Mucosa of rectum (tissue), 2 donors: ENCODE results near the gene AKAP7.
A peak's percentile ranks its signal among the peaks of the same experiment; 100 is the strongest.

Experiments
- H3K27ac ChIP-seq, 2 donors: one replicate each; pipeline ENCODE4 v1.7.0; 2013; ENCODE audit warnings: inconsistent platforms in 2 of 2, low read depth in 2 of 2, low read length in 2 of 2
- H3K27me3 ChIP-seq, 2 donors: one replicate each; pipeline ENCODE4 v1.7.0; 2013; ENCODE audit warnings: low read length in 2 of 2; ENCODE audit not compliant: control insufficient read depth in 2 of 2, insufficient read depth in 2 of 2
- H3K36me3 ChIP-seq, 2 donors: one replicate each; pipeline ENCODE4 v1.7.0; 2013; ENCODE audit warnings: low read length in 2 of 2; ENCODE audit not compliant: control insufficient read depth in 2 of 2, insufficient read depth in 2 of 2
- H3K4me1 ChIP-seq, 2 donors: one replicate each; pipeline ENCODE4 v1.7.0; 2013; ENCODE audit warnings: low read length in 2 of 2, mild to moderate bottlenecking in 1 of 2; ENCODE audit not compliant: control insufficient read depth in 2 of 2, insufficient read depth in 2 of 2
- H3K4me3 ChIP-seq, 2 donors: one replicate each; pipeline ENCODE4 v1.7.0; 2013; ENCODE audit warnings: low read length in 2 of 2
- H3K9ac ChIP-seq, 2 donors: one replicate each; pipeline ENCODE4 v1.7.0; 2013; ENCODE audit warnings: low read length in 2 of 2, low read depth in 1 of 2, mild to moderate bottlenecking in 1 of 2
- H3K9me3 ChIP-seq, 2 donors: one replicate each; pipeline ENCODE4 v1.7.0; 2013; ENCODE audit warnings: low read length in 2 of 2; ENCODE audit not compliant: control insufficient read depth in 2 of 2
- donor health status: healthy.
- donor health status: Normal muscosa, but diverticular disease.

AKAP7 gene

DNA sequence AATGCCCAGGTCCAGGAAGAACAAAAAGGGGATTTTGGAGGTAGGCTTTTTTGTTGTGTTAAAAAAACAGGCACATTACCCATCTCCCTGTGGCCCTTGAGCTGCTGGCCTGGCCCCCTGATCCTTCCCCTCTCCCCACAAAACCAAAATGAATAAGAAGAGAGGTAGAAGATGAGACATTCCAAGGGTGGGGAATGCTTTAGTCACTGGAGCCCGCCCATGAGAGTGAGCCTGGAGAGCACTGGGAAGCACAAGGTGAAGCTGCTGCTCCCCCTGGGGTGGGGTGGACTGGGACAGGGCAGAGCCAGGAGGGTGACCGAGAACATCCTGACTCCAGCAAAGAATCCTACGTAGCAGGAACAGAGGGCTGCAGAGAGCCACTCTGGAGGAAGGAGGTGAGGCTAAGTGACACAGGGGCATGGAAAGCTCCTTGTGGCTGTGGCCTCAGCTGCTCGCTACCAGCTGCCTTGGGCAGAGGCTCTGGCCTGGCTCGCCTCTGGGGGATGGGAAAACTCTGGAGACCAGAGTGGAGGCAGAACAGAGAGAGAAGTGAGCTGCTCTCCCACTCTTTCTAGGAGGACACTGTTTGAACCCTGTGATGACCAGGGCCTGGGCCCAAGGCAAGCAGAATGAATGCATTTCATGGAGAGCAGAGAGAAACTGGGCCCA is 48.3 kb downstream of the AKAP7 start:
- Histone ChIP-seq H3K4me1 (peaks cover 0 to 3% of the 10 kb centered on the region in 2 donors), H3K36me3 (peaks cover 0 to 3% of the 10 kb centered on the region in 2 donors), H3K27me3 (no peaks in the 10 kb centered on the region), H3K27ac (no peak overlapping the region), H3K4me3 (no peak overlapping the region), H3K9ac (no peak overlapping the region), H3K9me3 (no peaks in the 10 kb centered on the region)

DNA sequence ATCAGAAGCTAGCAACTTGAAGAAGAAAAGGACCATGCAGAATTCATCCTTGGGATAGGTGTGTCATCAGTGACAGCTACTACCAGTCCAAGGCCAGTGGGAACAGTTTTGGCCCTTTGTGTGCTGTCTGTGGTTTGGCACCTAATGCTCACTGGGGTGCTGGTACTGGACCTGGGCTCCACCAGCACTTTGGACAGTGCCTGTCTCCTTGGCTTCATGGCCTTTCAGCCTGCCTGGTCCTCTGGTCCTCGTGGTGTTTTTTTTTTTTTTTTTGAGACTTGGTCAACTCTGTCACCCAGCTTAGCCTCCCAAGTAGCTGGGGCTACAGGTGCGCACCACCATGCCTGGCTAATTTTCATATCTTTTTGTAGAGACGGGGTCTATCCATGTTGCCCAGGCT is 56.3 kb downstream of the AKAP7 start:
- peaks cover 0 to 4% of the 10 kb centered on the region in 2 donors for H3K9me3 ChIP-seq
- no peak overlapping the region for H3K27ac ChIP-seq
- H3K27me3 ChIP-seq: no peaks in the 10 kb centered on the region
- H3K36me3 ChIP-seq: no peaks in the 10 kb centered on the region
- no peaks in the 10 kb centered on the region for H3K4me1 ChIP-seq
- H3K9ac ChIP-seq: no peak overlapping the region
- no peak overlapping the region for H3K4me3 ChIP-seq

DNA sequence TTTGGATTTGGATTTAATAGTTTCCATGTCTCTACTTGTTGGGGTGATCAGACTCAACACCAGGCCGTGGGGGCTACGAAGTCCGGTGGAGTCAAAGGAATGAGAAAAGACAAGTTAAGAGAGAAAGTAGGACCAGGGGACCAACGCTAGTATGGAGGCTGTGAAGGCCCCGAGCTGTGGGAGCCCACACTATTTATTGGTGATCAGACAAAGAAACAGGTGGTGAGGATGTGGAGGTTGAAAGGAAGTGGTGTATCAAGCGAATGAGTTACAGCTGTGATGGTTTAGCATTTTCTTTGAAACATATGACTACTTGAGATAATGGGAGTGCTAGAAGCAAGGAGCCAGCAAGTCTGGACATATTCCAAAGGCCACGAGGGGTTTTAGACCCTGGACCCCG is 62.4 kb downstream of the AKAP7 start:
- Histone ChIP-seq H3K9me3 (peaks cover 0 to 4% of the 10 kb centered on the region in 2 donors), H3K4me1 (no peaks in the 10 kb centered on the region), H3K36me3 (no peaks in the 10 kb centered on the region), H3K27me3 (no peaks in the 10 kb centered on the region), H3K4me3 (no peak overlapping the region), H3K27ac (no peak overlapping the region), H3K9ac (no peak overlapping the region)

DNA sequence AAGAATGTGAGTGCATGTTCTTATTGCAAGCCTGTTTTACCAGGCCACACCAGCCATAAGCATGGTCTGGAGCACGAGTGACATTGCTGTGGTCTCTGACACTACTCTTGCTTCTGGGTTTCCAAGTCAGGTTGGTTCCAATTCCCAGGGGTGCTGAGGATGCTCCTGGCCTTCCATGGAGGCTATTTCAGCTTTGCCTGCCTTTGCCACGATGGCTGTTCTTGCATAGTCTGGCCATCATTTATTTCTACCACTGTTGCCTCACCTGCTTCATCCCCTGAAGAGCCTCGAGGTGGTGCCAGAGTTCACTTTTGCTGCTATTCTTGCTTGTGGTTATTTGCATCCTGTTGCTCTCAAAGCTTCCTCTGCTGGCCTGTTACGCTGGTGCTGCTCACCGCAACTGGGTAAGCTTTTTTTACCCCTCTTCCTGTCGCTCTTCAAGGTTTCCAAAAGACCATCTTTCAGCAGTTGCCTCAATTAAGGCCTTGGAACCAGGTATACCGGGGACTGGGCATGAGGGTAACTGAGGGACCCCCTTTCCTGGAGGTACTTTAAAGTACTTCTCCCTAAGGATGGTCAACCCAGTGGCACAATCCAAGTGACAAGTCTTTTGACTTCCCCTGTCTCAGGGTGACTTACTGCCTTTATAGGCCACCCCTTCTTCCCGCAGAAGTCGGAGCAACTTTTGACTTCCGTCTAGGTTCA is 64.5 kb downstream of the AKAP7 start:
- Histone ChIP-seq H3K27me3 (no peaks in the 10 kb centered on the region), H3K27ac (peak overlapping the region; percentile 28 to 65), H3K4me3 (peak overlapping the region in 1 of 2 donors; percentile 43), H3K4me1 (no peaks in the 10 kb centered on the region), H3K9ac (no peak overlapping the region), H3K9me3 (no peaks in the 10 kb centered on the region), H3K36me3 (no peaks in the 10 kb centered on the region)

DNA sequence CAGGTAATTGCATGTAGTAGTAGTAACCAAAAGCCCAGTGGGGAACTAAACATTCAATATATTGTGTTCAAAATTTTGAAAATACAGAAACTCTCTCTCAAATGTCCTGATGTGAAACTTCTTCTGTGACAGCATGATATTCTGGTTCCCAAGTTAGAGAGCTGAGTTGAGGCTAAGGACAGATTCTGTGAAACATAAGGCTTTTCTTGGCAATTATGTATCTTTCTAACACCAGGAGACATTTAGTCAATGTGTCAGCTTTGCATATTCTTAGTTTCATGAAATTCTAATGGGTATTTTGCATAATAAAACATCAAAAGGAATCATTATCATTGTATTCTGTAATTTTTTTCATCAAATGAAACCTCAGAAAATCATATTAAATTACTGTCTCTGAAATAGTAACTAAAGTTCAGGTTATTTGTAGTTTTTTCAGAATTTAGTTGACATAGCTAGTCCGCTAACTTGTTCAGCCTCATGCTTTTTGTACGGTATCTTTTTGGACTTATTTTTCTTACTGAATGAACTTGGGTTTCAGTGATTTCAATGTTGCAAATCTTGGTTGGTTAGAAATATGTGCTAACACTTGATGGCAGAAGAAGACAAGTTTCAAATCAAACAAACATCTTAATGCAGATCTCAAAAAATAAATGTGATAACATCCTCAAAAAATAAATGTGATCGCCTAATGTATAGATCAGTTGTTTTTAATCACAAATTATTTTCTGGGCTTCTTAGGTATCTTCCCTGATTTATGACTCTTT is 70.4 kb downstream of the AKAP7 start:
- no peaks in the 10 kb centered on the region for H3K9me3 ChIP-seq
- H3K27me3 ChIP-seq: no peaks in the 10 kb centered on the region
- H3K9ac ChIP-seq: no peak overlapping the region
- H3K27ac ChIP-seq: no peak overlapping the region
- no peaks in the 10 kb centered on the region for H3K4me1 ChIP-seq
- H3K4me3 ChIP-seq: no peak overlapping the region
- no peaks in the 10 kb centered on the region for H3K36me3 ChIP-seq

DNA sequence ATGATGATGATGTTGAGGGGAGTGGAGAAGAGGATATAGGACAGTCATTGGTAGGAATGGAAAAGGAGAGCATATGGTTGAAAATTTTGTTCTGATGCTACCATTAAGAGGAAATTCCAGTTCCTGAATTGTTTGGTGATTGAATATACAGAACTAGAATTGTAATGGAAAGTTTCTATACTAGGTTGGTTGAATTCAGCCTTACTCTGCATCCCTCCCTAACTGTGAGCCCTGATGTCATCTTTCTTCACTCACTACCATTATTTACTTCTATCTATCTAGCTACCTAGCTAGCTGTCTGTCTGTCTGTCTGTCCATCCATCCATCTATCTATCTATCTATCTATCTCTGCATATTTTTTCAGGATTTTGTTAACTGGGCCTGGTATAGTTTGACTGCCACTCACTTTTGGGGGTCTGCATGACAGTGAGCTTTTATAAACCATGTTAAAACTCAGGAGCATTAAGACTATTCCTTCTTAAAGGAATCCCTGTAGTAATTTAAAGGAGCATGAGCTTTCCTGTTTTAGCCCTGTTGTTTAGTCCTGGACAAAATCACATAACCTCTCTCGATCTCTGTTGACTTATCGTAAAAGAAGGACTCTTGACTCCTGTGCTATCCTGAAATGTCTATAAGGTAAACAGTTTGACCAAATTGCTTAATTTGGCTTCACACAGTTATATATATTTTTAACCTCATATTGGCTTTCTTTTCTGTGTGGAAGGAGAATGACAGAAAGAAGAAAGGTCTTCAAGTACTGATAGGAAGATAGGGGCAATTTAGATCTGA is 71.4 kb downstream of the AKAP7 start:
- Histone ChIP-seq H3K27me3 (no peaks in the 10 kb centered on the region), H3K36me3 (no peaks in the 10 kb centered on the region), H3K27ac (no peak overlapping the region), H3K9me3 (no peaks in the 10 kb centered on the region), H3K4me3 (no peak overlapping the region), H3K4me1 (no peaks in the 10 kb centered on the region), H3K9ac (no peak overlapping the region)

DNA sequence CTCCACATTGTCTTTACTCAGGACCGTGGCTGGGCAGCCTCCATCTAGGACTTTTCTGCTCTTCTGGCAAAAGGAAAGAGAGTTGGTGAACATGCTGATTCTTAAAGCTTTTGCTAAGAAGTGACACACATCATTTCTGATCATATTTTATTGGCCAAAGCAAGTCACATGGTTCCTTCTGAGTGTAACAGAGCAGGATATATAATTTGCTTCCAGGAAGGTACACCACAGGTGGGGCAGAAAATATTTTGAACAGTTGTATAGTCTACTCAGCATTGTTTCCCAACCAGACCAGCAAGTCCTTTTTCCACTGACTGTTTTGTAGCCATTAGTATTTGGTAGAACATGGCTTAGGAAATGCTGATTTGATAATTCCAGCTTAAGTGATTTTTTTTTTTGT is 73.5 kb downstream of the AKAP7 start:
- Histone ChIP-seq H3K27ac (no peak overlapping the region), H3K36me3 (no peaks in the 10 kb centered on the region), H3K9ac (no peak overlapping the region), H3K4me1 (no peaks in the 10 kb centered on the region), H3K27me3 (no peaks in the 10 kb centered on the region), H3K4me3 (no peak overlapping the region), H3K9me3 (no peaks in the 10 kb centered on the region)

DNA sequence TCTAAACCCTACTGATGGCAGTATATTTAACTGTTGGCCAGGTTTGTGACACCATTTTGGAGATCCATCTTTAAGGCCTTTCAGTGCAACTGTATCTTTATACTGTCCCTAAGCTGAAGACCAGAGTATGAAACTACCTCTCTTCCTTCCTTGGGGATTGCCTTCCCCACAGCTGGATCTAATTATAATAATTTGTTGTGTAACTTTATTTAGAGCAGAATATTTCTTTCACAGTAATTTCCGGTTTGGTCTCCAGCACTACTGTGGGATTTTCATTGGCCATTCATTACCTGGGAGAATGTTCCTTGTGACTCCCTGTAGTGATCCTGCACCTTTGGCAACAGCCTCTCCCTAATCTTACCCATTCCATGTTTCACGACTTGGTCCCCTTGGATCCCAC is 75.2 kb downstream of the AKAP7 start:
- Histone ChIP-seq H3K36me3 (no peaks in the 10 kb centered on the region), H3K9me3 (no peaks in the 10 kb centered on the region), H3K4me1 (no peaks in the 10 kb centered on the region), H3K9ac (no peak overlapping the region), H3K27me3 (no peaks in the 10 kb centered on the region), H3K4me3 (no peak overlapping the region), H3K27ac (no peak overlapping the region)

DNA sequence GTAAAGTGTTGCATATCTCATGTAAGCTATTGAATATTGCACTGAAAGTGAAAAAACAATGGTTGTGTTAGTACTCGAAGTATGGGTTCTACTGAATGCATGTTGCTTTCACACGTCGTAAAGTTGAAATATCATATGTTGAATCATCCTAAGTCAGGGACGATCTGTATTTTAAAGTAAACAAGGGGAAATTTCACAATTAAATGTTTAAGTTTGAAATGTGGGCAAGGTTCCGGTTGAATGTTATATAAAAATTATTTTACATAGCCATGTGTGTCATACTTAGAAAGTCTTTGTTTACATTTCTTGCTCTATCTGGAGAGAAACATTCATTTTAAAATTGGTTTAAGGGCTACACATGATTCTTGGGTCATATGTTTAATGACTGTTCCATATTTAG is 76.8 kb downstream of the AKAP7 start:
- Histone ChIP-seq H3K4me1 (no peaks in the 10 kb centered on the region), H3K4me3 (no peak overlapping the region), H3K27me3 (no peaks in the 10 kb centered on the region), H3K27ac (no peak overlapping the region), H3K9ac (no peak overlapping the region), H3K36me3 (no peaks in the 10 kb centered on the region), H3K9me3 (no peaks in the 10 kb centered on the region)

DNA sequence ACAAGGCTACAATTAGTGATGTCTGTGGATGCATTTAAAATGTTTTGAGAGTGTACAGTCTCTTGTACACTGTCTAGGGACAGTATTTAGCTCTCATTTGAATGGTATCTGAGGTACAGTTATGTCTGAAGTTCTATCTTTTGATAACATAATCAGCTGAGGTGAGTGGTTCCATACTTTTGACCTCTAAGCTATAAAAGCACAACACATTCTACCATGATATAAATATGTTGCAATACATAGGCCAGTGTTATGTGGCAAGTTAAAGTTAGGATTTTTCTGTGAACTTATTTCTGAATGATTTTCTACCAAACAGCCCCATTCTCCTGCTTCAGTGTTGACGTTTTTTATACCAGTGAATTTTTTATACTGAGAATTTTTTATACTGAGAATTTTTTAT is 77.6 kb downstream of the AKAP7 start:
- Histone ChIP-seq H3K4me3 (no peak overlapping the region), H3K9ac (no peak overlapping the region), H3K4me1 (no peaks in the 10 kb centered on the region), H3K27me3 (no peaks in the 10 kb centered on the region), H3K27ac (no peak overlapping the region), H3K36me3 (no peaks in the 10 kb centered on the region), H3K9me3 (no peaks in the 10 kb centered on the region)
